HG02642 (cell line): Measurements from ENCODE around the gene SPRED3.
A peak's percentile ranks its signal among the peaks of the same experiment; 100 is the strongest.
"Not testable (repeated sequence)": the region's sequence is repeated elsewhere in the genome, so short reads cannot be mapped to it uniquely, and the experiment has no call there.

Experiments
- ATAC-seq: cut with Tn5 transposase; IDR thresholded peaks from one replicate; pipeline ENCODE4 v1.9.1; 2021; ENCODE audit warnings: mild to moderate bottlenecking; ENCODE audit not compliant: unreplicated experiment, poor library complexity

The SPRED3 gene

GRCh38 chr19:38388349-38389100 lies at the start of gene SPRED3:
TSS of gene SPRED3 (plus strand) at chr19:38388697. CDS start at chr19:38390303, 1,606 bp downstream.
- no peak for ATAC-seq

GRCh38 chr19:38339011-38339410 lies 49.5 kb upstream of the SPRED3 start:
- ATAC-seq = not testable (repeated sequence)

GRCh38 chr19:38340927-38341326 lies 47.6 kb upstream of the SPRED3 start:
- no peak for ATAC-seq

GRCh38 chr19:38346837-38347236 lies 41.7 kb upstream of the SPRED3 start:
- ATAC-seq = no peak

- ATAC-seq = no peak
Measured at GRCh38 chr19:38350883-38351282, 37.6 kb upstream of the SPRED3 start.

- no peak for ATAC-seq
Measured at GRCh38 chr19:38351865-38352395, 36.6 kb upstream of the SPRED3 start.

GRCh38 chr19:38352611-38353010 lies 35.9 kb upstream of the SPRED3 start:
- ATAC-seq = no peak

GRCh38 chr19:38355728-38356725 lies 32.5 kb upstream of the SPRED3 start:
- ATAC-seq = no peak

- no peak for ATAC-seq
Measured at GRCh38 chr19:38358071-38358470, 30.4 kb upstream of the SPRED3 start.

GRCh38 chr19:38359242-38360021 lies 29.1 kb upstream of the SPRED3 start:
- no peak for ATAC-seq

GRCh38 chr19:38360351-38360750 lies 28.1 kb upstream of the SPRED3 start:
- no peak for ATAC-seq

GRCh38 chr19:38360839-38361631 lies 27.5 kb upstream of the SPRED3 start:
- ATAC-seq = peak; percentile 14

GRCh38 chr19:38361633-38362075 lies 26.8 kb upstream of the SPRED3 start:
- ATAC-seq = peak; percentile 57

GRCh38 chr19:38362076-38362945 lies 26.2 kb upstream of the SPRED3 start:
- ATAC-seq = peak; percentile 36

- ATAC-seq = not testable (repeated sequence)
Measured at GRCh38 chr19:38362946-38363688, 25.4 kb upstream of the SPRED3 start.

GRCh38 chr19:38367041-38367440 lies 21.5 kb upstream of the SPRED3 start:
- ATAC-seq = no peak

- no peak for ATAC-seq
Measured at GRCh38 chr19:38369584-38369983, 18.9 kb upstream of the SPRED3 start.

GRCh38 chr19:38370299-38370698 lies 18.2 kb upstream of the SPRED3 start:
- no peak for ATAC-seq
